PC-9 (cell line): ENCODE results near the gene MACROD1.

Experiments used
- EZH2 ChIP-seq: fragments of 200-600 bp; sonication (generic); IDR thresholded peaks from 2 replicates; pipeline ENCODE4 v1.8.0; 2017; ENCODE audit warnings: antibody characterized with exemption, low read depth
- TF ChIP-seq, protein P1 (sequence below): fragments of 200-600 bp; sonication (generic); conservative IDR thresholded peaks from 2 replicates; pipeline ENCODE4 v1.6.1; 2017; ENCODE audit warnings: mixed run types, antibody characterized with exemption, mild to moderate bottlenecking, moderate library complexity

DNA sequence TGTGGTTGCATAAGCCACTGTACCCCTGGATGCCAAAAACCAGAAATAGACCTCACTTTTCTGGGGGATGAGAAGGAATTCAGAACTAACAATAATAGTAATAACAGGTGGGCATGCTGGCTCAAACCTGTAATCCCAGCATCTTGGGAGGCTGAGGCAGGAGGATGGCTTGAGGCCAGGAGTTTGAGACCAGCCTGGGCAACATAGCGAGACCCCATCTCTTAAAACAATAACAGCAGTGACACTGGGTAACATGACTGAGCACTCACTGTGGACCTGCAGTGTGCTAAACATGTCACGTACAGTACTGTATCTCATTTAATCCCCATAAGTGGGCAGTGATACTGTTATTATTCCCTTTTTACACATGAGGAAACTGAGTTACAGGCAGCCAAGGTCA is 120.2 kb downstream of the MACROD1 start:
- TF ChIP-seq, protein P1, sequence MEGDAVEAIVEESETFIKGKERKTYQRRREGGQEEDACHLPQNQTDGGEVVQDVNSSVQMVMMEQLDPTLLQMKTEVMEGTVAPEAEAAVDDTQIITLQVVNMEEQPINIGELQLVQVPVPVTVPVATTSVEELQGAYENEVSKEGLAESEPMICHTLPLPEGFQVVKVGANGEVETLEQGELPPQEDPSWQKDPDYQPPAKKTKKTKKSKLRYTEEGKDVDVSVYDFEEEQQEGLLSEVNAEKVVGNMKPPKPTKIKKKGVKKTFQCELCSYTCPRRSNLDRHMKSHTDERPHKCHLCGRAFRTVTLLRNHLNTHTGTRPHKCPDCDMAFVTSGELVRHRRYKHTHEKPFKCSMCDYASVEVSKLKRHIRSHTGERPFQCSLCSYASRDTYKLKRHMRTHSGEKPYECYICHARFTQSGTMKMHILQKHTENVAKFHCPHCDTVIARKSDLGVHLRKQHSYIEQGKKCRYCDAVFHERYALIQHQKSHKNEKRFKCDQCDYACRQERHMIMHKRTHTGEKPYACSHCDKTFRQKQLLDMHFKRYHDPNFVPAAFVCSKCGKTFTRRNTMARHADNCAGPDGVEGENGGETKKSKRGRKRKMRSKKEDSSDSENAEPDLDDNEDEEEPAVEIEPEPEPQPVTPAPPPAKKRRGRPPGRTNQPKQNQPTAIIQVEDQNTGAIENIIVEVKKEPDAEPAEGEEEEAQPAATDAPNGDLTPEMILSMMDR = no peak
- TF ChIP-seq EZH2 = no peak
